OCI-LY1 (cell line): ENCODE measurements around the gene PRLR.

Source experiments
- CTCF ChIP-seq: fragments of 200-600 bp; sonication (generic), shearing (Covaris generic); IDR thresholded peaks from 2 replicates; pipeline ENCODE4 v1.5.1; 2017; ENCODE audit warnings: mild to moderate bottlenecking, antibody characterized with exemption, low read length, moderate library complexity, mixed read lengths
- EZH2 ChIP-seq: fragments of 200-600 bp; sonication (generic), shearing (Covaris generic); IDR thresholded peaks from 2 replicates; pipeline ENCODE4 v1.8.0; 2017; ENCODE audit warnings: borderline replicate concordance, mixed run types, mild to moderate bottlenecking, antibody characterized with exemption, low read length, moderate library complexity, mixed read lengths

- TF ChIP-seq CTCF (no peak), EZH2 (no peak)
Observed at GRCh38 chr5:35120715-35121114, 109.6 kb downstream of the PRLR start.
